Hindlimb muscle (tissue), 1 donor: Measurements from ENCODE around the gene TMEM222. TPM values are rescaled to one million over a fixed set of nuclear protein-coding genes. Genes with fewer than 3 reads are reported as not detected.

Source experiments
- DNase-seq: peaks from one replicate; pipeline ENCODE4 v3.0.0-alpha.2; 2013
- polyA plus RNA-seq: library from polyadenylated mRNA; unstranded; fragments of 120-200 nt; gene quantifications from one replicate; pipeline ENCODE4 v1.2.1, GENCODE V29; 2013; ENCODE audit not compliant: insufficient read length

TMEM222 gene
- polyA plus RNA-seq, 1 donor, result 25.5 TPM

DNA sequence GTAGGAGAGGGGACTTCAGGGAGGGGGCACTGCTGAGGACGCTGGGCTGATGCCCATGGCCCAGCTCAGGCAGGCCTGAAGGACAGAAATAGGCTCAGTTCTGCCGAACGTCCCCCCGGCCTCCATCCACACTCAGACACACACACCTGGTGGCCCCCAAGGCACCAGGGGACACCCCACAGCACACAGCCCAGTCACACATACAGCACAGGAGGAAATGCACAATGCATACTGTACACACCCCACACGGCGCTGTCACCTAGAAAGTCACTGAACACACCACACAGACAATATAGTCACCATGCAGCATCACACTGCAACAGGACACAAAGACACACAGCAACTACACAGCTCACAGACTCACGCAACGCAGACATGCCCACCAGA lies 20.4 kb downstream of the TMEM222 start:
- DNase-seq, result no peak

DNA sequence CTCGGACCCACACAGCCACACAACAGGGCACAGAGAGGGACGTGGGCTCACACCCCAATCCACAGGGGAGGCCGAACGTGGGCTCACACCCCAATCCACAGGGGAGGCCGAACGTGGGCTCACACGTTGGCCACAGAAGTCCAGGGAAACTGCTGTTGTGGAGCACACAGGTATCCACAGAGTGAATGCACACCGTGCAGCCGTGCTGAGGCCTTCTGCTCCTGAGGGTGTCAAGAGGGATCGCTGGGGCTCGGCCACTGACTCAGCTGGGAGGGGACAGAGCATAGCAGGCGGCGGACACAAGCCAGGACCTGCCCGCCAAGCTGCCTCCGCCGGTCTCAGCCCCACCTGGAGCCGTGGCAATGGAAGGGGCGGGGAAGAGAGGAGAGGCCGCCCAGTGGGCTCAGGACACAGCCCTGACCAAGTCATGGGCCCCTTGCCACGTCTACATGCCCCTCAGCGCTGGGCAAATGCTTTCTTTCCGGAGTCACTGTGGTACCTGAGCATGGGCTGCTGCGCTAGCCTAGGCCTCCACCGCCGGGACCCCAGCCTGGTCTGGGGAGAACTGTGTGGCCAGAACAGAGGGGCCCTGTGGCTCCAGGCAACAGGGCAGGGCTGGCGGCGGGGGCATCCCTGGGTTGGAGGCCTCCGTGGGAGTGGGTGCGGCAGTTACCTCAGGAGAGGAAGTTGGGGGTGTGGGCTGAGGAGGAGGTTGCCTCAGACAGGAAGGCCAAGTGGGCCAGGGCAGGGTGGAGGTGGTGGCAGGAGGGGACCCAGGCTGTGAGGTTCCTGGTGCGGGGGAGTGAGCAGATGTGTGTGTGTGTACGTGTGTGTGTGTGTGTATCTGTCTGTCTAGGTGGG lies 21.0 kb downstream of the TMEM222 start:
- DNase-seq, result no peak

DNA sequence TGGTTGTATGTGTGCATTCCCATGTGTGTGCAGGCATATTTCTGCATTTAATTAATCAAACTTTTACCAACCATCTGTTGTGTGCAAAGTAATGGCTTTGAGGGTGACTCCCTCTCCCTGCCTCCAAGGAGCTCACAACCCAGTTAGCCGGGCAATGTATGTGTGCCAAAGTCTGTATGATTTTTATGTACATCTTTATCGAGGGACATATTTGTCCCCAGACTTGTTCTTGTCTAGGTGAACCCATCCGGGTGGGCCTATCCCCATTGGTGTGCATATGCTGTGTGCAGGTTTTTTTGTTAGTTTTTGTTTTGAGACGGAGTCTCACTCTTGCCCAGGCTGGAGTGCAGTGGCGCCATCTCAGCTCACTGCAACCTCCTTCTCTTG lies 21.7 kb downstream of the TMEM222 start:
- no peak for DNase-seq

DNA sequence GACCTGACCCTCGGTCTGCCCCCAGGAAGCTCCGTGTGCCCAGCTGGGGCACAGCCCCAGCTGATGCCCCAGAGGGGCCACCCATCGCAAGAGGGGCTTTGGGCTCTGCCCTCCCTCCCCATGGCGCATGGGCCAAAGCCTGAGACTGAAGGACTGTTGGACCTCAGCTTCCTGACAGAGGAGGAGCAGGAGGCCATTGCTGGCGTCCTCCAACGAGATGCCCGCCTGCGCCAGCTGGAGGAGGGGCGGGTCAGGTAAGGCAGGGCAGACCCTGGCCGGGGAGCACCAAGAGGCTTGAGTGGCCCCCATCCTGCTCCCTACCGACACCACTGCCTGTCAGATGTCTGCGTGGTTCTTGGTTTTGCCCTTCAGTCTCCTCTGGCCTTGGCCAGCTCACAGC lies 23.3 kb downstream of the TMEM222 start:
- DNase-seq, result no peak

DNA sequence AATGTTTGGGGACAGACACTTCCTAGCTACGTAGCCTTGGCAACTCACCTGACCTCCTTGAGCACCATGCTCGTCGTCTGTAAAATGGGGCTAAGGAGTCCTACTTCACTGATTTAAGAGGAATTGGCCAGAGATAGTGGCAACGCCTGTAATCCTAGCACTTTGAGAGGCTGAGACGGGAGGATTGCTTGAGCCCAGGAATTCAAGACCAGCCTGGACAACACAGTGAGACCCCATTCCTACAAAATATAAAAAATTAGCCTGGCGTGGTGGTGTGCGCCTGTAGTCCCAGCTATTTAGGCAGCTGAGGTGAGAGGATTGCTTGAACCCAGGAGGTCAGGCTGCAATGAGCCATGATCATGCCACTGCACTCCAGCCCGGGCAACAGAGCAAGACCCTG lies 24.4 kb downstream of the TMEM222 start:
- no peak for DNase-seq

DNA sequence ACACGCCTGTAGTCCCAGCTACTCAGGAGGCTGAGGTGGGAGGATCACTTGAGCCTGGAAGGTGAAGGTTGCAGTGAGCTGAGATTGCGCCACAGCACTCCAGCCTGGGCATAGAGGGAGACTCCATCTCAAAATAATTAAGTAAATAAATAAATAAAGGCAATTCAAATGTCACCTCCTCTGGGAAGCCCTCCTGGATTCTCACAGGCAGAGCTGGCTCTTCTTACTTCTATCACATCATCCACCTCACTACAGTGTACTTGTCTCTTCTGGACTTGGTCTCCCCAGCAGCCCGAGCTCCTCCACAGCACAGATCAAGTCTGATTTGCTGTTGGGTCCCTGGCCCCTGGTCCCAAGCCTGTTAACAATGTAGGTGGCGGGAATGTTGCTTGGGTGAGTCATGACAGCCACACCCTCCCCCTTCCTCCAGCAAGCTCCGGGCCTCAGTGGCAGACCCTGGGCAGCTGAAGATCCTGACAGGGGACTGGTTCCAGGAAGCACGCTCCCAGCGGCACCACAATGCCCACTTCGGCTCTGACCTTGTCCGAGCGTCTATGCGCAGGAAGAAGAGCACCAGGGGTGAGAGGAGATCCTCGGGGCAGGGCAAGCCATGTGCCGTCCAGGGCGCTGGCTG lies 25.1 kb downstream of the TMEM222 start:
- DNase-seq, result no peak

DNA sequence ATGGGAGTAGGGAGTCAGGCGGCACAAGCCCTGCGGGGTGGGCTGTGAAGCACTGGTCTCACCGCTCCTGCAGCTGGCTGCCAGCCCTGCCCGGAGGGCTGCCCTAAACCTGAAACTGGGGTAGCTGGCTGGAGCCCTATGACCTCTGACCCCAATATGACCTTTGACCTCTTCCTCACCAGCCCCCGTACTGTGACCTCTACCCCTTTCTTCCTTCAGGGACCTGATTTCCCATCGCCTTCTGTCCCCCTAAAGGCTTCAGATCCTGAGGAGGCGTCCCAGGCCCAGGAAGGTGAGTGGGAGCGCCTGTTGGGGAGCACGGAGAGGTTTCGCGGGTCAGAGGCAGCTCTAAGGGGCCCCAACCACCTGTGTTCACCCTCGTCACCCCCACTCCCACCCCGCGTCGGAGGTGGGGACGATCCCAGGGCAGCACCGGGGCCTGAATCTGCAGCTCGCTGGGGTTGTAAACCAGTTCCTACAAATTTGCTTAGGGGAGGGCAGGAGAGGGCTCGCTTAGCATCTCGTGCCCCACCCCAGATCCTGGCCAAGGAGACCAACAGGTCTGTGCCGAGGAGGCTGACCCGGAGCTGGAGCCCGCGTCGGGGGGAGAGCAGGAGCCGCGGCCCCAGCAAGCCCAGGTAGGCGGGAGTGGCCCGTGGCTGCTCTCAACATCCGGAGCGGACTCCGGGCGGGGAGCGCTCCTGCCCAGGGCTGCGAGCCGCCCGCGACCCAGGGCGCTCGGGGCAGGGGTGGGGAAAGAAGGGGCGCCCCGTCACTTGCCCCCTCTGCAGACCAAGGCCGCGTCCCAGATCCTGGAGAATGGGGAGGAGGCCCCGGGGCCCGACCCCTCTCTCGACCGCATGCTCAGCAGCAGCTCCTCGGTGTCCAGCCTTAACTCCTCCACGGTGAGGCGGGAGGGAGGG lies 27.2 kb downstream of the TMEM222 start:
- no peak for DNase-seq

DNA sequence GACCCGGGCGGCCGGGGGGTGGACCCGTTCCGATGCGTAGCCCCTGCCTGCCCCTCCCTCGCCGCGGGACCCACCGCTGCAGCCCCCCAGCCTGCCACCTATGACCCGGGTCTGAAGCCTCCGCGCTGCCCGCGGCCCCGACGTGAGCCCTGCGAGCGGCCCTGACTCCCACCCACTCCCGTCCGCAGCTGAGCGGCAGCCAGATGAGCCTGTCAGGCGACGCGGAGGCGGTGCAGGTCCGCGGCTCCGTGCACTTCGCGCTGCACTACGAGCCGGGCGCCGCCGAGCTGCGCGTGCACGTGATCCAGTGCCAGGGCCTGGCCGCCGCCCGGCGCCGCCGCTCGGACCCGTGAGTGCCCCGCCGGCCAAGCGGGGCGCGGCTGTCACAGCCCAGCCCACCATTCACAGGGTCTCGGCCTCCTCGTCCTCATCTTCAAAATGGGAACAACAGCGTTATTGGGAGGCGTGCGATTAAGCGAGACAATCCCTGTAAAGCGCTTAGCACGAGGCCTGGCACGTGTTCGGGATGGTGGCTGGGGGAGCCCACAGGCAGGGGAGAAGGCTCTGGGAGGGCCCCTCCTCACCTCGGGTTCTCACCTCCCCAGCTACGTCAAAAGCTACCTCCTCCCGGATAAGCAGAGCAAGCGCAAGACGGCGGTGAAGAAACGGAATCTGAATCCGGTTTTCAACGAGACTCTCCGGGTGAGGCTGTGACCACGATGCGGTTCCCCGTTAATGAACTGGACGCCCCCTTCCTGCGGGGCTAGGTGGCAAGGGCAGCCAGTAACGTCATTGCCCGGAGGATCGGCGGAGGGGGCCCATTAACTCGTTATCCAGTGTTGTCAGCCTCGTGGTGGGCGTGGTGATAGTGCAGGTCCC lies 28.1 kb downstream of the TMEM222 start:
- peak; percentile 72 for DNase-seq

DNA sequence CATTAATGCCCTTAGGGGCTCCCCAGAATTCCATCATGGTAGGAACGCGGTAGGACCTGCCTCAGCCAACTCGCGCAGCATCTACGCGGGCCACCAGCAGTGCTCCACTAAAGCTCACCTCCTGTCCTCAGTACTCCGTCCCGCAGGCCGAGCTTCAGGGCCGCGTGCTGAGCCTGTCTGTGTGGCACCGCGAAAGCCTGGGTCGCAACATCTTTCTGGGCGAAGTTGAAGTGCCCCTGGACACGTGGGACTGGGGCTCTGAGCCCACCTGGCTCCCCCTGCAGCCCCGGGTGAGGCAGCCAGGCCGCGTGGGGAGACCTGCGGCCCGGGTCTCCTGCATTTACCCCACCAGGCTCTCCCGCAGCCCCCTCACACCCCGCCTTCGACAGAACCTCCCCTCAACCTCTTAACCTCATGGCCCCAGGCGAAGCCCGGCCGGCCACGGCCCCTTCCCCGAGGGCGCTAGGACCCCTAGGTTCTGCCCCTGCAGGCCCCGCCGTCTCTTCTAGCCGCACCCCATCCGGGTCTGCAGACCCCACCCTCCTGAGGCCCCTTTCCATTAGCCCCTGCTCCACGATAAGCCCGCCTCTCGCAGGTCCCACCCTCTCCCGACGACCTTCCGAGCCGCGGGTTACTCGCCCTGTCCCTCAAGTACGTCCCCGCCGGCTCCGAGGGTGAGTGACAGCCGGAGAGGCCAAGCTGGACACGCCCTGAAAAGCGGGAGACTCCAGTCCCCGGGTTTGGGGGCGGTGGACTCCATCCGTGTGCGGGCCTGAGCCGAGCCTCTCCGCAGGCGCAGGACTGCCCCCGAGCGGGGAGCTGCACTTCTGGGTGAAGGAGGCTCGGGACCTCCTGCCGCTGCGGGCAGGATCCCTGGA lies 28.9 kb downstream of the TMEM222 start:
- no peak for DNase-seq

DNA sequence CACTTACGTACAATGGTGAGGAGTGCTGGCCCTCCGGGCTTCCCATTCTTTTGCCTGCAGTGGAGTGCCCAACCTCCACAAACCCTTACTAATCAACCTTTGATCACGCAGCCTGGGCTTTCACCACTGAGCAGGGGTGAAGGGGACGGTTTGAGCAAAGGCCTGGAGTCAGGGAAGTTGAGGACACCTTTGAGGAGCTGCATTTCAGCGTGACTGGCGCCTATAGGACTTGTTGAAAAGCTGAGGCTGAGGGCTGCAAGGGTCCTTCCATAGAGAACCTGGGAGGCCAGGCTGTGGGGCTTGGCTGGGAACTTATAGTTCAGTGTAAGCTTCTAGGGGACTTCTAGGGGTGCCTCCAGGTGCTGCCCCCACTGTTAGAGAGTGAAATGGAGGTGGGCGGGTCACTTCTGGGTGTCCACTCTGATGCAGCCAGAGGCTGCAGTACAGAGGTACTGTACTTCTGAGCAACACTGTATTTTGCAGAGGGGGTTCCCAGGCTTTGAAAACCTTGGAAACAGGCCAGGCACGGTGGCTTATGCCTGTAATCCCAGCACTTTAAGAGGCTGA lies 29.7 kb downstream of the TMEM222 start:
- DNase-seq, result no peak

DNA sequence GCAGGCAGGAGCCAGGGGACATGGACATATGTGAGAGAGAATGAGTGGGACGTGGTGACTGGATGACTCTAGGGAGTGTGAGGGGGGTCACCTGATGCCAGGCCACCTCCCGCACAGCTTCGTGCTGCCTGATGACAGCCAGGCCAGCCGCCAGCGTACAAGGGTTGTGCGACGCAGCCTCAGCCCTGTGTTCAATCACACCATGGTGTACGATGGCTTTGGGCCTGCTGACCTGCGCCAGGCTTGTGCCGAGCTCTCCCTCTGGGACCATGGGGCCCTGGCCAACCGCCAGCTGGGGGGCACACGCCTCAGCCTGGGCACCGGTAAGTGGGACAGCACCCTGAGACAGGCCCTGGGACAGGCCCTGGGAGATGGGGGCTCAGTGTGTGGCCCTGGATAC lies 31.2 kb downstream of the TMEM222 start:
- DNase-seq, result no peak

DNA sequence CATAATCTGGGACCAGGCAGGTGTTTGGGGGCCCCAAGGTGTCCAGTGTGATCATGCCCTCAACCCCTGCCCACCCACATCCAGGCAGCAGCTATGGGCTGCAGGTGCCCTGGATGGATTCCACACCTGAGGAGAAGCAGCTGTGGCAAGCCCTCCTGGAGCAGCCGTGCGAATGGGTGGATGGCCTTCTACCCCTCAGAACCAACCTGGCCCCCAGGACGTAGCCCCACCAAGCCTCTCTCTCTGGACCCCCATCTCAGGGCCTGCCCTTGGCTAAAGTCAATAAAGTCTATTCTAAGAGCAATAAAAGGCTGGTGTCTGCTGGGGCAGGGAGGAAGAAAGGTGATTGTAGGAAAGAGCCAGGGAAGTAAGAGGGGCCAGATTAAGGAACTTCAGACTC lies 31.7 kb downstream of the TMEM222 start:
- DNase-seq, result no peak

DNA sequence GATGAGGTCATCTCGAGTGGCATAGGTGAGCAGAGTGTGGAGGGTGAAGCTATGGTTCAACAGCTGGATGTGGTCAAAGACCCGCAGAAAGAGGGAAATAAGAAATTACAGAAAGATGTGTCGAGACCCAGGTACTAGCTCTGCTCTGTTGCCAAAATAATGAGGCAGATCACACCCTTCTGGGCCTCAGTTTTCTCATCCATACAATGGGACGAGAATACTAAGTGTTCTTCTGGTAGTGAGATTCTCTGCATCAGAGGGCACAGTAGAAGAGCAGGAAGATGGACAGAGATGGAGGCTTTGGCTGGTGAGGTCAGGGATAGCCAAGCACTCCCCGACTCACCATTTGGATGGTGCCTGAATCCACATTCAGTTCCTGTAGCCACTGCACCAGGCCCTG lies 33.7 kb downstream of the TMEM222 start:
- no peak for DNase-seq

DNA sequence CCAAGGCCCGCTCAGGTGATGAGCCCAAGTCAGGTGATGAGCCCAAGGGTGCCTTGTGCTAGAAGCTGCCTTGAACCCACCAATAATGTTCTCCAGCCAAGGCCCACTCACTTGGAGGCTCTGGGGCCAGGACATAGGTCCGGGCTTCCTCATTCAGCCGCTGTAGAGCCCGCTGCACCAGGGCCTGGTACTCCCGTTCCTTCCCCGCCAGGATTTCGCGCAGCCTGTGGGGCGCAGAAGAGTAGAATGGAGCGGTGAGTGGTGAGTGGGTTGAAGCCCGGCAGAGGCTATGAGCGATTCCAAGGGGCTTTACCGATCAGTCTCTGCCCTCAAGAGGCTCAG lies 34.3 kb downstream of the TMEM222 start:
- DNase-seq, result no peak

DNA sequence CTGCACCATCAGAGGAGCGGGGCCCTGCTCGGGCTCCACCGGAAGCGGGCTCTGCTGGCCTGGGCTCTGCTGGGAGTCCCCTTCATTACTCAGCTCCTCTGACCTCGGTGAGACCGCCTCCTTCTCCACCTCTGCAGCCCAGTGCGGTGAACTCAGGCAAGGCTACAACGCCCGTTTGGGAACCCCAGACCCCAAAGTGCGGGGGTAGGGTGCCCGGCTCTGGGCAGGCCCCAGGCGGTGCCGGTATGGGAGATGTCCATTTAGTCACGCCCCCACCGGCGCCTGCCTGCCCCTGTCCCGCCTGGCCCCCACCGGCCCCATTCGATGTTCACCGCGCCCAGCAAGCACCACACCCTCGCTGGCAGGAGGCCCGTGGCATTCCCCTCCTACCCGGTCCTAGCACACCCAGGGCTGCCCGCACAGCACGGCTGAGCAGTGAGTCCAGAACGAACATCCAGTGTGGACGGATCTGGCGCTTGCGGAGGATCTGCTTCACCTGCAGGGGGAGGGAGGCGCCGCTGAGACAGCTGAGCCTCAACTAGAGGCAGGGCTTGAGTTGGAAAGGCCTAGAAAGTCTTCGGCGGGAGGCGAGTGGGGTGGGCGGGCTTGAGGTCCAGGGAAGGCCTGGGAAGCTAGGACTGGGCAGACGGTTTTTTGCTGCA lies 34.8 kb downstream of the TMEM222 start:
- no peak for DNase-seq

DNA sequence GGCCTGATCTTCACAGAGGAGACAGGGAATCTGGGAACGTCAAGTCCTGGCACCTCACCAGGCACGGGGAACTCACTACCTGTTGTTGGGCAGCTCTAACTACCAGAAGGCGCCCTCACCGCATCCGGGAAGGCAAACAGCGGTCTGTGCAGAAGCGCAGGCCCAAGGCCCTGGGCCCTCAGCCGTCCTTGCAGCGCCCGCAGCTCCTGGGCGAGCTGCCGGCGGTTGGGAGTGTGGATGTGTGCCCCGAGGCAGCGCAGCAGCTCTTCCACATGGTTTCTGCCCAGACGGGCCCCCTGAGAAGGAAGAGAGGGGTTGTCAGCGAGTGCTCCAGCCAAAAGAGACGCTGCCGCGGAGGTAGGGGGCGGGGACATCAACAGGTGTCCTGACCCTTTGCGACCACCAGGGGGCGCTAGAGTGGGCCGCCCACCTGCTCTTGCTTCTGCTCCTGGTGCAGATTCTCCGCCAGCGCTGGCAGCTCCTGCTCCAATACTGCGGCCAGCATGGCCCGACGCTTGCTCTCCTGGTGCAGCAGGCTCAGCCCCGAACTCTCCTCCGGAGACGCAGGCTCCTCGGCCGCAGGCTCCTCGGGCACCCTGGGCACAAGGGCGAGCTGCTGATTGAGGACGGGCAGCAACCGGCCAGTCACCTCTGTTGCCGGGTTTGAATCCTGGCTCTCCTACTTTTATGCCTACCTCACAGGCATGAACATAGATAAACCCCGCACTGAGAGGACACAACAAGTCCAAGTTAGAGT lies 35.5 kb downstream of the TMEM222 start:
- peak; percentile 74 for DNase-seq

DNA sequence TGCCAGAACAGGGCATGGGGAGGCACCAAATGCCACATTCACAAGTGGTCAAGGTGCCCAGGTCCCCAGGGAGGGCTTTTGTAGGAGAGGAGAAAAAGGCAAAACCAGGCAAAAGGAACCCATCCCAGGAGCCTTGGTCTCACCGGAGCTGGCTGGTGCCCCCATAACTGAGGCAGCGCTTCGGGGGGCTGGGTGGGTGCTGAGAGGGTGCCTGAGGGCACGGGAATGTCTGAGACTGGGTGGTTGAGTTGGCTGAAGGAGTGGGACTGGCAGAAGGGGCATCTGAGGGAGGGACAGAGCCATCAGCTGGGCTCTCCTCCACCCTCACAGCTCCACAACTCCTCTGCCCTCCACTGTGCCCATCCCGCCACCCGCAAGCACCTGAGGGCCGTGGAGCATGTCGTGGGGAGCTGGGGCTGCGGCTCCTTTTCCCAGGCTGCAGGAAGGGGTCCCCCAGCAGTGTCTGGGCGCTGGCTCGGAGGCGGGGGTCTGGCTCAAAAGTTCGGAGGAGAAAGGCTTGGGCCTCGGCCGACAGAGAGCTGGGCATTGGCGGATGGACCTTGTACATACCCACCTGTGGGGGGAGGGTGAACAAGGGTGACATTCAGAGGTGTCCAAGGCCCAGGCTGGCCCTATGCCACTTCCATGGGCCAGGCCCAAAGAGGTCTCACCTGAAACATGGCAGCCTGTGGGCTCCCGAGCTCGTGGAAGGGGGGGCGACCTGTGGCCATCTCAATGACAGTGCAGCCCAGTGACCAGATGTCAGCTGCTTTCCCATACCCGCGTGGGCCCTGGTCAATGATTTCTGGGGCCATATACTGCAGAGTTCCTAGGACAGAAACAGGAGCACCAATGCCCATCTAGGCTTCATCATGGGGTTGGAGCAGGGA lies 36.3 kb downstream of the TMEM222 start:
- no peak for DNase-seq

DNA sequence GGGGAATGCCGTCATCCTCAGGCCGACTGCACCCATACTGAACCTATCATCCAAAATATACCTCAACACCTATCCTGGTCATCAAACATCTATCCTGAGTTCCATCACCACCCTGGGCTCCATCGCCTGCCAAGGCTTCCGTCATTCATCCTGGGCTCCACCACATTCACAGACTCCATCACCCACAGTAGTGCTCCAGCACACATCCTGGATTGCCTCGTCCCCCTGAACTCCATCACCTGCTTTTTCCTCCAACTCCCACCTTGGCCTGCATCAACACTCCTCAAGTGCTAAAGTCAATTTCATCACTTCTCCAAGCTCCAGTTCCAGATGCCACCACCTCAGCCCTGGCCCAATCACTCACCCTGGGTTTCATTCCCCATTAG lies 37.0 kb downstream of the TMEM222 start:
- DNase-seq, result no peak

DNA sequence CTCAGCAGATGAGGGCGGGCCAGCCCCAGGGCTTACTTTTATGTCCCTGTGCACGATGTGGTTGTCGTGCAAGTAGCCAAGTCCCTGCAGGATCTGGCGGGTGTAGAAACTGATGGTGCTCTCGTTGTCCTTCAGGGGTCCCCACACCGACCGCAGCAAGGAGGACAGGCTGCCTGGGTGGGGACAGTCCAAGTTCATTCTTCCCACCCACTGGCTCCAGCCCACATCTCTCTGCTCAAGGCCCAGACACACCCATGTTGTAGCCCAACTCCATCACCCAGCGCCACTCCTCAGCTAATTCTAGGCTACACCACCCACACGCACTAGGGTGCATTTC lies 37.8 kb downstream of the TMEM222 start:
- no peak for DNase-seq
